SU-DHL-6 (cell line): ENCODE data around the gene RAPGEF4.

ENCODE experiments used
- H2AFZ ChIP-seq: fragments of 200-600 bp; sonication (generic); 2 replicates; pipeline ENCODE4 v1.6.1; 2014; ENCODE audit warnings: low read depth, mild to moderate bottlenecking, moderate library complexity, mixed read lengths, antibody characterized with exemption, low read length; ENCODE audit not compliant: severe bottlenecking
- H3F3A ChIP-seq: fragments of 200-600 bp; shearing (Covaris generic); 2 replicates; pipeline ENCODE4 v1.6.0; 2016; ENCODE audit warnings: antibody characterized with exemption, mild to moderate bottlenecking; ENCODE audit not compliant: insufficient read depth
- H3K27ac ChIP-seq: fragments of 200-600 bp; sonication (generic); 2 replicates; pipeline ENCODE4 v1.5.1; 2016; ENCODE audit warnings: low read depth, mild to moderate bottlenecking, low read length, moderate library complexity, mixed read lengths
- H3K27me3 ChIP-seq: fragments of 200-600 bp; sonication (generic), shearing (Covaris generic); 2 replicates; pipeline ENCODE4 v1.6.0; 2014; ENCODE audit warnings: mild to moderate bottlenecking, low read length
- H3K36me3 ChIP-seq: fragments of 200-600 bp; sonication (generic); 2 replicates; pipeline ENCODE4 v1.6.1; 2014; ENCODE audit warnings: mild to moderate bottlenecking, low read length, mixed read lengths
- H3K4me2 ChIP-seq: fragments of 300-600, 200-600 bp; shearing (Covaris generic), sonication (generic); 2 replicates; pipeline ENCODE4 v1.6.0; 2014; ENCODE audit warnings: low read length, low read depth, mild to moderate bottlenecking; ENCODE audit not compliant: poor library complexity, severe bottlenecking
- H3K4me3 ChIP-seq: fragments of 200-600 bp; sonication (generic); 2 replicates; pipeline ENCODE4 v1.5.1; 2014; ENCODE audit warnings: antibody characterized with exemption, low read length, mild to moderate bottlenecking, mixed read lengths; ENCODE audit not compliant: insufficient read depth, poor library complexity, severe bottlenecking
- H3K79me2 ChIP-seq: fragments of 200-600 bp; sonication (generic); 2 replicates; pipeline ENCODE4 v1.6.1; 2014; ENCODE audit warnings: mild to moderate bottlenecking, low read length, moderate library complexity; ENCODE audit not compliant: insufficient read depth
- H3K9ac ChIP-seq: fragments of 200-600 bp; sonication (generic); 2 replicates; pipeline ENCODE4 v1.7.0; 2014; ENCODE audit warnings: mild to moderate bottlenecking, low read length
- H3K9me2 ChIP-seq: fragments of 200-600 bp; sonication (generic); replicated peaks from 2 replicates; pipeline ENCODE4 v1.6.1; 2014; ENCODE audit warnings: low read length; ENCODE audit not compliant: insufficient read depth
- H3K9me3 ChIP-seq: fragments of 200-600 bp; sonication (generic); 2 replicates; pipeline ENCODE4 v1.6.1; 2014; ENCODE audit warnings: low read length, mixed read lengths; ENCODE audit not compliant: insufficient read depth
- H4K20me1 ChIP-seq: fragments of 200-600 bp; sonication (generic); 2 replicates; pipeline ENCODE4 v1.6.1; 2014; ENCODE audit warnings: low read depth, mild to moderate bottlenecking, antibody characterized with exemption, low read length, moderate library complexity, mixed read lengths
- CTCF ChIP-seq: fragments of 200-600 bp; sonication (generic); IDR thresholded peaks from one replicate; pipeline ENCODE4 v1.5.1; 2017; ENCODE audit warnings: antibody characterized with exemption, mild to moderate bottlenecking, low read length, moderate library complexity; ENCODE audit not compliant: insufficient read depth, poor library complexity, severe bottlenecking
- EZH2phosphoT487 ChIP-seq: fragments of 200-600 bp; sonication (generic), shearing (Covaris generic); conservative IDR thresholded peaks from 2 replicates; pipeline ENCODE4 v1.6.1; 2018; ENCODE audit warnings: mild to moderate bottlenecking, antibody characterized with exemption, low read length, moderate library complexity, mixed read lengths

RAPGEF4 gene

GRCh38 chr2:173027181-173028128 lies 291.8 kb downstream of the RAPGEF4 start:
- no peak overlapping the region for H3K4me3 ChIP-seq

GRCh38 chr2:173028141-173028540 lies 292.5 kb downstream of the RAPGEF4 start:
- no peak overlapping the region for H2AFZ ChIP-seq
- no peaks in the 10 kb centered on the region for H3K36me3 ChIP-seq
- H3F3A ChIP-seq = no peaks in the 10 kb centered on the region
- H3K9me3 ChIP-seq = no peaks in the 10 kb centered on the region
- no peaks in the 10 kb centered on the region for H3K27me3 ChIP-seq
- no peak overlapping the region for H3K4me2 ChIP-seq
- no peaks in the 10 kb centered on the region for H4K20me1 ChIP-seq
- TF ChIP-seq EZH2phosphoT487 = no peak
- no peak for TF ChIP-seq CTCF
- H3K27ac ChIP-seq = no peak overlapping the region
- H3K9me2 ChIP-seq = no peaks in the 10 kb centered on the region
- H3K79me2 ChIP-seq = no peaks in the 10 kb centered on the region
- no peak overlapping the region for H3K4me3 ChIP-seq
- no peak overlapping the region for H3K9ac ChIP-seq

More at GRCh38 chr2:173027181-173028128, 291.8 kb downstream of the RAPGEF4 start:
- H4K20me1 ChIP-seq = no peaks in the 10 kb centered on the region
- no peaks in the 10 kb centered on the region for H3K9me2 ChIP-seq
- H2AFZ ChIP-seq = no peak overlapping the region
- H3K36me3 ChIP-seq = no peaks in the 10 kb centered on the region
- H3K4me2 ChIP-seq = no peak overlapping the region
- no peaks in the 10 kb centered on the region for H3K27me3 ChIP-seq
- no peaks in the 10 kb centered on the region for H3K9me3 ChIP-seq
- no peak overlapping the region for H3K9ac ChIP-seq
- H3K79me2 ChIP-seq = no peaks in the 10 kb centered on the region
- no peaks in the 10 kb centered on the region for H3F3A ChIP-seq
- TF ChIP-seq CTCF (peak; percentile 85), EZH2phosphoT487 (no peak)
- no peak overlapping the region for H3K27ac ChIP-seq

- Histone ChIP-seq H3K9me3 (no peaks in the 10 kb centered on the region), H3K4me3 (no peak overlapping the region), H4K20me1 (no peaks in the 10 kb centered on the region), H3K9me2 (no peaks in the 10 kb centered on the region), H2AFZ (no peak overlapping the region), H3K36me3 (no peaks in the 10 kb centered on the region), H3K27ac (no peak overlapping the region), H3K79me2 (no peaks in the 10 kb centered on the region), H3F3A (no peaks in the 10 kb centered on the region), H3K4me2 (no peak overlapping the region), H3K9ac (no peak overlapping the region), H3K27me3 (no peaks in the 10 kb centered on the region)
- TF ChIP-seq EZH2phosphoT487 = no peak
- TF ChIP-seq CTCF = no peak
Measured at GRCh38 chr2:173028671-173029070, 293.0 kb downstream of the RAPGEF4 start.
